Colonic mucosa (tissue), 4 donors: ENCODE data around the gene PARVA. TPM values are rescaled to one million over a fixed set of nuclear protein-coding genes. Genes with fewer than 3 reads are reported as not detected.
"Not testable (repeated sequence)": the region's sequence is repeated elsewhere in the genome, so short reads cannot be mapped to it uniquely, and the experiment has no call there.

Source experiments
- DNase-seq: peaks from one replicate; pipeline ENCODE4 v3.0.0-alpha.2; 2020
- H3K27ac ChIP-seq: fragments of 200-600 bp; one replicate; pipeline ENCODE4 v1.8.0; 2021
- H3K27me3 ChIP-seq: fragments of 200-600 bp; one replicate; pipeline ENCODE4 v1.8.0; 2021
- H3K36me3 ChIP-seq: fragments of 200-600 bp; one replicate; pipeline ENCODE4 v1.8.0; 2021
- H3K4me1 ChIP-seq: fragments of 200-600 bp; one replicate; pipeline ENCODE4 v1.8.0; 2021; ENCODE audit warnings: mild to moderate bottlenecking
- H3K4me3 ChIP-seq: fragments of 200-600 bp; one replicate; pipeline ENCODE4 v1.8.0; 2021
- H3K9ac ChIP-seq, 2 donors: one replicate each; pipeline ENCODE4 v1.7.0; 2013; ENCODE audit warnings: control low read depth in 2 of 2, low read depth in 2 of 2, low read length in 2 of 2
- H3K9me3 ChIP-seq: fragments of 200-600 bp; one replicate; pipeline ENCODE4 v1.8.0; 2021
- CTCF ChIP-seq: fragments of 200-600 bp; IDR thresholded peaks from one replicate; pipeline ENCODE4 v1.8.0; 2022; ENCODE audit warnings: antibody characterized with exemption, mild to moderate bottlenecking
- intact Hi-C: fragments of 100-400 bp; cut with DNase I; formaldehyde crosslinking; loops from one replicate; pipeline ENCODE4 v1.14.1; 2022
- total RNA-seq, 2 donors: library from RNA; stranded (reverse); fragmentation: NEBNext Ultra II Directional in 1 of 2; extraction: Animal tissue kit (Norgen Biotek cat#: 25700) in 1 of 2; gene quantifications; one replicate each; pipeline ENCODE4 v1.2.1, GENCODE V29; 2021
- donor health status: healthy.
- donor health status: DM: no; HTN: no; CAD: no.
- donor health status: DM: no; HTN: no; CAD: no.

Gene PARVA
- total RNA-seq, 2 donors from 2014 or later: 61.8 to 78.5 TPM

- no peaks in the 10 kb centered on the region for H3K27me3 ChIP-seq
- H3K27ac ChIP-seq: no peak overlapping the region
- intact Hi-C loops: no loop called here
- no peak for DNase-seq
- no peak overlapping the region for H3K4me3 ChIP-seq
- no peak overlapping the region for H3K9ac ChIP-seq
- TF ChIP-seq CTCF: no peak
- no peaks in the 10 kb centered on the region for H3K36me3 ChIP-seq
- no peaks in the 10 kb centered on the region for H3K4me1 ChIP-seq
- no peaks in the 10 kb centered on the region for H3K9me3 ChIP-seq
Observed at GRCh38 chr11:12358302-12359188, 18.8 kb upstream of the PARVA start.

GRCh38 chr11:12359761-12360160, 17.6 kb upstream of the PARVA start:
- Histone ChIP-seq H3K9me3 (no peaks in the 10 kb centered on the region), H3K4me1 (no peaks in the 10 kb centered on the region), H3K27ac (no peak overlapping the region), H3K4me3 (no peak overlapping the region), H3K27me3 (no peaks in the 10 kb centered on the region), H3K36me3 (no peaks in the 10 kb centered on the region), H3K9ac (no peak overlapping the region)
- intact Hi-C loops: no loop called here
- no peak for TF ChIP-seq CTCF
- no peak for DNase-seq

DNA sequence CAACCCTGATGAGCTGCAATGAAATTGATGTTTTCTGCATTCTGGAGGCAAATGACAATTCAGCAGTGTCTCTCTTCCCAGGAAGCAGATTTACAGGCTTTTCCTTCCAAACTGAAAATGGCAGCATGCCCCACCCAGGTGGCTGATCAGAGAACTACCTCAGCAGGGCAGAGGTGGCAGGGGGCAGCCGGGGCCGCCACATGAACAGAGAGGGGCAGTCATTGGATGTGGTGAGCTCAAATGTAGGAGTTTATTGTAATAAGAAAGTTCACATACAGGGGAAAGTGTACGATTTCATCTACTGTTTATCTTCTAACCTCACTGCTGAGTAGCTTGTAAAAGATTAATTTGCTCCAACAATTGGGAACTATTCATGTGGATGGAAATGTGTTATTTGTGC, 15.7 kb upstream of the PARVA start:
- no peak overlapping the region for H3K27ac ChIP-seq
- intact Hi-C loops: no loop called here
- H3K36me3 ChIP-seq: no peaks in the 10 kb centered on the region
- H3K4me3 ChIP-seq: no peak overlapping the region
- H3K4me1 ChIP-seq: no peaks in the 10 kb centered on the region
- H3K27me3 ChIP-seq: no peaks in the 10 kb centered on the region
- H3K9ac ChIP-seq: no peak overlapping the region
- no peak for TF ChIP-seq CTCF
- DNase-seq: no peak
- H3K9me3 ChIP-seq: no peaks in the 10 kb centered on the region

GRCh38 chr11:12362857-12363256, 14.5 kb upstream of the PARVA start:
- Histone ChIP-seq H3K9ac (no peak overlapping the region), H3K36me3 (no peaks in the 10 kb centered on the region), H3K4me3 (no peak overlapping the region), H3K4me1 (no peaks in the 10 kb centered on the region), H3K27ac (no peak overlapping the region), H3K27me3 (no peaks in the 10 kb centered on the region), H3K9me3 (no peaks in the 10 kb centered on the region)
- intact Hi-C loops: no loop called here
- TF ChIP-seq CTCF: no peak
- DNase-seq: no peak

- Histone ChIP-seq H3K9me3 (no peaks in the 10 kb centered on the region), H3K4me3 (no peak overlapping the region), H3K27me3 (no peaks in the 10 kb centered on the region), H3K9ac (no peak overlapping the region), H3K36me3 (no peaks in the 10 kb centered on the region), H3K27ac (no peak overlapping the region), H3K4me1 (no peaks in the 10 kb centered on the region)
- TF ChIP-seq CTCF: no peak
- intact Hi-C loops: no loop called here
- DNase-seq: no peak
Observed at GRCh38 chr11:12363373-12363772, 14.0 kb upstream of the PARVA start.

DNA sequence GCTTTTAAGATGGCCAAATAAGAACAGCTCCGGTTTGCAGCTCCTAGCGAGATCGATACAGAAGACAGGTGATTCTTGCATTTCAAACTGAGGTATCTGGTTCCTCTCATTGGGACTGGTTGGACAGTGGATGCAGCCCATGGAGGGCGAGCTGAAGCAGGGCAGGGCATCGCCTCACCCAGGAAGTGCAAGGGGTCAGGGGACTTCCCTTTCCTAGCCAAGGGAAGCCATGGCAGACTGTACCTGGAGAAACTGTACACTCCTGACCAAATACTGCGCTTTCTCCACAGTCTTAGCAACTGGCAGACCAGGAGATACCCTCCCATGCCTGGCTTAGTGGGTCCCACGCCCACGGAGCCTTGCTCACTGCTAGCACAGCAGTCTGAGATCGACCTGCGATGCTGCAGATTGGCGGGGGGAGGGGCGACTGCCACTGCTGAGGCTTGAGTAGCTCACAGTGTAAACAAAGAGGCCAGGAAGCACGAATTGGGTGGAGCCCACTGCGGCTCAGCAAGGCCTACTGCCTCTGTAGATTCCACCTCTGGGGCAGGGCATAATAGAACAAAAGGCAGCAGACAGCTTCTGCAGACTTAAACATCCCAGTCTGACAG, 11.3 kb upstream of the PARVA start:
- DNase-seq: peak; percentile 87
- H3K27ac ChIP-seq, H3K9me3 ChIP-seq, H3K27me3 ChIP-seq, H3K4me1 ChIP-seq, intact Hi-C loops, H3K4me3 ChIP-seq, H3K36me3 ChIP-seq, H3K9ac ChIP-seq: not testable (repeated sequence)

DNA sequence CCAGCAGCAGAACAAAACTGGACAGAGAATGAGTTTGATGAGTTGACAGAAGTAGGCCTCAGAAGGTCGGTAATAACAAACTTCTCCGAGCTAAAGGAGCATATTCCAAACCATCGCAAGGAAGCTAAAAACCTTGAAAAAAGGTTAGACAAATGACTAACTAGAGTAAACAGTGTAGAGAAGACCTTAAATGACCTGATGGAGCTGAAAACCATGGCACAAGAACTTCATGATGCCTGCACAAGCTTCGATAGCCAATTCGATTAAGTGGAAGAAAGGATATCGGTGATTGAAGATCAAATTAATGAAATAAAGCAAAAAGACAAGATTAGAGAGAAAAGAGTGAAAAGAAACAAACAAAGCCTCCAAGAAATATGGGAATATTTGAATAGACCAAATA, 10.3 kb upstream of the PARVA start:
- H3K4me3 ChIP-seq, H3K36me3 ChIP-seq, H3K4me1 ChIP-seq, H3K9me3 ChIP-seq, intact Hi-C loops, H3K27me3 ChIP-seq, DNase-seq, H3K27ac ChIP-seq, H3K9ac ChIP-seq: not testable (repeated sequence)
